Heart right ventricle (tissue), 16 donors: ENCODE results near the gene GTF2H4. TPM values are rescaled to one million over a fixed set of nuclear protein-coding genes. Genes with fewer than 3 reads are reported as not detected.
"Not testable (repeated sequence)": the region's sequence is repeated elsewhere in the genome, so short reads cannot be mapped to it uniquely, and the experiment has no call there.

ENCODE experiments used
- ATAC-seq, 8 donors: fragments of 200-7000 bp; cut with Tn5 transposase; one replicate each; pipeline ENCODE4 v1.9.1; 2020; ENCODE audit warnings: mild to moderate bottlenecking in 8 of 8, moderate library complexity in 8 of 8, moderate number of reproducible peaks in 1 of 8
- DNase-seq, 2 donors: peaks; one replicate each; pipeline ENCODE4 v3.0.0-alpha.2; 2020
- H3K27ac ChIP-seq, 10 donors: fragments of 200-600 bp; sonication (generic) in 2 of 10; one replicate each; pipeline versions ENCODE4 v1.5.0 to v1.8.0; 2020 to 2022; ENCODE audit warnings: mild to moderate bottlenecking in 3 of 10
- H3K27me3 ChIP-seq, 7 donors: fragments of 200-600 bp; one replicate each; pipeline ENCODE4 v1.8.0; 2021 to 2022; ENCODE audit warnings: mild to moderate bottlenecking in 2 of 7
- H3K36me3 ChIP-seq, 9 donors: fragments of 200-600 bp; sonication (generic) in 1 of 9; one replicate each; pipeline versions ENCODE4 v1.5.0 to v1.8.0; 2020 to 2022; ENCODE audit warnings: mild to moderate bottlenecking in 2 of 9
- H3K4me1 ChIP-seq, 9 donors: fragments of 200-600 bp; sonication (generic) in 1 of 9; one replicate each; pipeline versions ENCODE4 v1.5.0 to v1.8.0; 2020 to 2022; ENCODE audit warnings: mild to moderate bottlenecking in 4 of 9
- H3K4me3 ChIP-seq, 10 donors: fragments of 200-600 bp; sonication (generic) in 2 of 10; one replicate each; pipeline versions ENCODE4 v1.5.0 to v1.8.0; 2020 to 2022; ENCODE audit warnings: mild to moderate bottlenecking in 7 of 10, moderate library complexity in 2 of 10
- H3K9me3 ChIP-seq, 11 donors: fragments of 200-600 bp in 10 of 11; sonication (generic) in 2 of 11; one replicate each; pipeline versions ENCODE4 v1.5.0 to v1.8.0; 2013 to 2022; ENCODE audit warnings: mild to moderate bottlenecking in 2 of 11, control low read depth in 1 of 11, moderate library complexity in 1 of 11
- WGBS, 2 donors: extraction: QIAGEN DNeasy Blood & Tissue Kit; methylation state at CpG; one replicate each; pipeline ENCODE4 v1.1.7; 2013; ENCODE audit warnings: inconsistent platforms in 1 of 2; 5-methylcytosine and 5-hydroxymethylcytosine counted together
- intact Hi-C, 10 donors: fragments of 100-400 bp; cut with DNase I; formaldehyde crosslinking; loops; one replicate each; pipeline versions ENCODE4 v1.11.1 to v1.14.2; 2022
- polyA plus RNA-seq, 2 donors: library from polyadenylated mRNA; stranded (reverse); fragments of 200-250 nt; gene quantifications; one replicate each; pipeline ENCODE4 v1.2.3, GENCODE V29; 2013
- total RNA-seq, 10 donors: library from RNA; stranded (reverse); fragmentation: NEBNext Ultra II Directional in 3 of 10; extraction: Animal tissue kit (Norgen Biotek cat#: 25700) in 3 of 10; gene quantifications; one replicate each; pipeline versions ENCODE4 v1.2.1 to v1.2.4, GENCODE V29; 2021 to 2023
- TF ChIP-seq, protein P1 (sequence below), 9 donors: fragments of 200-600 bp; sonication (generic) in 2 of 9; IDR thresholded peaks; one replicate each; pipeline versions ENCODE4 v1.5.0 to v1.8.0; 2021 to 2022; ENCODE audit warnings: antibody characterized with exemption in 9 of 9, mild to moderate bottlenecking in 5 of 9, moderate library complexity in 1 of 9
- donor health status: Arrhythmogenic right ventricular cardiomyopathy.
- donor health status: ischemic (EF 13 %, LVEDD 7.1; RV severe dilation, severe dysfunction).
- donor health status: healthy with polysubstance abuse.
- donor health status: DM: no; HTN: yes; CAD: no.
- donor health status: DM: no; HTN: no; CAD: no.
- donor health status: ischemic (EF 25% LVEDD 6.9; RV normal size, moderate dysfunction).
- donor health status: ischemic (EF 25% LVEDD 5.7; RV mildly dilated, moderate dysfunction).
- donor health status: healthy.
- donor health status: DM: yes; HTN: yes; CAD: no.
- donor health status: Ischemic cardiomyopathy.
- donor health status: ischemic (EF 35%, LVEDD 5.7; RV mildly dilated, moderate dysfunction).
- donor health status: nonischemic (EF 11% LVEDD 7.7; RV severe dilation, severe dysfunction).
- donor health status: DM: yes; HTN: yes; CAD: no.
- donor health status: PGD.
- donor health status: ischemic (EF 29% LVEDD 5.4; RV normal size, mild dysfunction).
- donor health status: nonischemic (EF 23%, LVEDD 6.1; RV moderate dilation, normal function).

GTF2H4 gene
- total and polyA plus RNA-seq, 12 donors: 8.3 to 27.0 (median 13.2) TPM

- Histone ChIP-seq H3K4me3 (no peak overlapping the region), H3K27me3 (no peaks in the 10 kb centered on the region), H3K27ac (no peak overlapping the region), H3K36me3 (peaks cover 0 to 44% (median 12%) of the 10 kb centered on the region in 9 donors), H3K4me1 (no peaks in the 10 kb centered on the region), H3K9me3 (no peaks in the 10 kb centered on the region)
- TF ChIP-seq, protein P1, sequence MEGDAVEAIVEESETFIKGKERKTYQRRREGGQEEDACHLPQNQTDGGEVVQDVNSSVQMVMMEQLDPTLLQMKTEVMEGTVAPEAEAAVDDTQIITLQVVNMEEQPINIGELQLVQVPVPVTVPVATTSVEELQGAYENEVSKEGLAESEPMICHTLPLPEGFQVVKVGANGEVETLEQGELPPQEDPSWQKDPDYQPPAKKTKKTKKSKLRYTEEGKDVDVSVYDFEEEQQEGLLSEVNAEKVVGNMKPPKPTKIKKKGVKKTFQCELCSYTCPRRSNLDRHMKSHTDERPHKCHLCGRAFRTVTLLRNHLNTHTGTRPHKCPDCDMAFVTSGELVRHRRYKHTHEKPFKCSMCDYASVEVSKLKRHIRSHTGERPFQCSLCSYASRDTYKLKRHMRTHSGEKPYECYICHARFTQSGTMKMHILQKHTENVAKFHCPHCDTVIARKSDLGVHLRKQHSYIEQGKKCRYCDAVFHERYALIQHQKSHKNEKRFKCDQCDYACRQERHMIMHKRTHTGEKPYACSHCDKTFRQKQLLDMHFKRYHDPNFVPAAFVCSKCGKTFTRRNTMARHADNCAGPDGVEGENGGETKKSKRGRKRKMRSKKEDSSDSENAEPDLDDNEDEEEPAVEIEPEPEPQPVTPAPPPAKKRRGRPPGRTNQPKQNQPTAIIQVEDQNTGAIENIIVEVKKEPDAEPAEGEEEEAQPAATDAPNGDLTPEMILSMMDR (IDR thresholded peaks at IDR 0.05): no peak
- WGBS, 2 donors: 78 to 83% methylated on average over 1 of the region's 1 CpG
- ATAC-seq: no peak
- intact Hi-C loops: no loop called here
- DNase-seq: no peak
These were observed 7.1 kb upstream of the GTF2H4 start for GRCh38 chr6:30900863-30901417.

- H3K27ac ChIP-seq: no peak overlapping the region
- ATAC-seq (no peak), DNase-seq (no peak)
- H3K9me3 ChIP-seq: no peaks in the 10 kb centered on the region
- peaks cover 0 to 39% (median 12%) of the 10 kb centered on the region in 9 donors for H3K36me3 ChIP-seq
- no peaks in the 10 kb centered on the region for H3K4me1 ChIP-seq
- H3K4me3 ChIP-seq: no peak overlapping the region
- intact Hi-C loops: no loop called here
- TF ChIP-seq, protein P1 (IDR thresholded peaks at IDR 0.05): no peak
- no peaks in the 10 kb centered on the region for H3K27me3 ChIP-seq
These were observed 6.6 kb upstream of the GTF2H4 start for GRCh38 chr6:30901436-30901835.

DNA sequence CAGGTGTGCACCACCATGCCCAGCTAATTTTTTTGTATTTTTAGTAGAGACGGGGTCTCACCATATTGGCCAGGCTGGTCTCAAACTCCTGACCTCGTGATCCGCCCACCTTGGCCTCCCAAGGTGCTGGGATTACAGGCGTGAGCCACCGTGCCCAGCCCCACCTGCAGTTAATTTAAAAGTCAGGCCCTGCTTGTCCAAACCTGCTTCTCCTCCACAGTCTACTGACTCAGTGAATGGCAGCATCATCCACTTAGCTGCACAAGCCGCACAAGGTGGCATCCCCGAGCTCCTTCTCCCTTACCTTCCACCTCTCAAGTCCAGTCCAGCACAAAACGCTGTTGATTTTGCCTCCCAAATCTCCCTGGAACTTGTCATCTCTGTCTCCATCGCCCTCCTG lies 5.8 kb upstream of the GTF2H4 start:
- intact Hi-C loops, ATAC-seq, H3K27ac ChIP-seq, H3K9me3 ChIP-seq, H3K4me1 ChIP-seq, H3K27me3 ChIP-seq, DNase-seq, H3K4me3 ChIP-seq: not testable (repeated sequence)
- 76 to 82% methylated on average over 9 of the region's 9 CpGs for WGBS, 2 donors
- peaks cover 0 to 31% (median 12%) of the 10 kb centered on the region in 9 donors for H3K36me3 ChIP-seq

GRCh38 chr6:30902709-30903108 lies 5.3 kb upstream of the GTF2H4 start:
- H3K27ac ChIP-seq: no peak overlapping the region
- H3K9me3 ChIP-seq: no peaks in the 10 kb centered on the region
- WGBS, 2 donors: 49 to 54% methylated on average over 5 of the region's 5 CpGs
- DNase-seq: no peak
- no peak overlapping the region for H3K4me3 ChIP-seq
- peaks cover 0 to 26% (median 9%) of the 10 kb centered on the region in 9 donors for H3K36me3 ChIP-seq
- no peak for ATAC-seq
- TF ChIP-seq, protein P1 (IDR thresholded peaks at IDR 0.05): no peak
- H3K27me3 ChIP-seq: no peaks in the 10 kb centered on the region
- peaks cover 0 to 5% (median 0%) of the 10 kb centered on the region in 9 donors for H3K4me1 ChIP-seq
- intact Hi-C loops: no loop called here

- H3K4me1 ChIP-seq: peaks cover 0 to 6% (median 0%) of the 10 kb centered on the region in 9 donors
- H3K36me3 ChIP-seq: peaks cover 0 to 21% (median 8%) of the 10 kb centered on the region in 9 donors
- H3K4me3 ChIP-seq: no peak overlapping the region
- WGBS, 2 donors: 90% methylated on average over 4 of the region's 4 CpGs
- no peak for ATAC-seq
- H3K9me3 ChIP-seq: no peaks in the 10 kb centered on the region
- H3K27me3 ChIP-seq: no peaks in the 10 kb centered on the region
- H3K27ac ChIP-seq: no peak overlapping the region
- TF ChIP-seq, protein P1 (IDR thresholded peaks at IDR 0.05): no peak
- intact Hi-C loops: no loop called here
- no peak for DNase-seq
These were observed 4.8 kb upstream of the GTF2H4 start for GRCh38 chr6:30903236-30903635.

GRCh38 chr6:30907290-30907757 lies 683 bp upstream of the GTF2H4 start:
- H3K36me3 ChIP-seq: peaks cover 0 to 31% (median 21%) of the 10 kb centered on the region in 9 donors
- ATAC-seq, intact Hi-C loops, H3K27me3 ChIP-seq, DNase-seq, H3K9me3 ChIP-seq: not testable (repeated sequence)
- peak overlapping the region in 2 of 10 donors; percentile 6 to 30 for H3K27ac ChIP-seq
- peak overlapping the region in 9 of 10 donors; percentile 72 to 94 (median 79) for H3K4me3 ChIP-seq
- peaks cover 0 to 21% (median 11%) of the 10 kb centered on the region in 9 donors for H3K4me1 ChIP-seq
- 51 to 59% methylated on average over 16 of the region's 16 CpGs for WGBS, 2 donors
